NCI-H1436 treated with DMSO at 0.1 percent for 48 hours (cell line): Measurements from ENCODE around the gene SSR3.
"Not testable (repeated sequence)": the region's sequence is repeated elsewhere in the genome, so short reads cannot be mapped to it uniquely, and the experiment has no call there.

Experiments
- DNase-seq: peaks from one replicate; lab custom pipeline; 2025; lab: John Stamatoyannopoulos, UW

Gene SSR3

DNA sequence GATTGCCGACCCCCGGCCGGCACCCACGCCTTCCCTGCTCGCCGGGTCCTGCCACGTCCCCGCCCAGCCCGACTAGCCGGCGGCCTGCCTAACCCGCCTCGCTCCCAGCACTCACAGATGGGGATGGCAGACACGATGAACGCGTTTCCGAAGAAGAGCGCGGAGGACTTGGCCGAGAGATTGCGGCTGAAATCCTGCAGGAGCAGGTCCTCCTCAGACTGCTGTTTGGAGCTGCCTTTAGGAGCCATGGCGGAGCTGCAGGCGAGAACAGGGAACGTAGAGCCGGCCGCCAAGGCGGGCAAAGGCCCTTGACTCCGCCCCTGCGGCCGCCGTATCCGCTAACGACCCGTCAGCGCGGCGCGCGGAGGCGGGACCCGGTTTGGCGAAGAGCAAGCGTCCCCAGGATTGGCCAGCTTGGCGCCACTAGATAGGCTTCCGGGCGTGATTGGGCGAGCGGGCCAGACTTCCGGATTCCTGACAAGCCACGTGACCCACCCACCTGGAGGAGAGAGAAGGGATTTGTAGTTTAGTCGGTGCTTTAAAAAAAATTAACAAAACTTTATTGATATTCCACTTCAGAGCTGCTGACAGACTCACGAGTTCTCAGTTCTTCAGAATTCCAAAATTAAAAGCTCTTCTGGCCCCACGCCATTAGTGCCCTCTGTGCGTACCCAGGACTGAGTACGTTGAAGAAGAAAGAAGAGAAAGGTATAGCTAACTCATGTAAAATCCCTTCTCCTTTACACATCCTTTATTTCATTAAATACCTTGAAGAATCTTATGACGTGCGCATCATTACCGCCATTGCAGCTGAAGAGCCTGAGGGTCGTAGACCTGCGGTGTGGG, at the start of gene SSR3:
SSR3 (minus strand) TSS at position 276 of the 846 bp plus-strand sequence; CDS start at position 248, 28 bp downstream.
- peak; percentile 97 for DNase-seq

DNA sequence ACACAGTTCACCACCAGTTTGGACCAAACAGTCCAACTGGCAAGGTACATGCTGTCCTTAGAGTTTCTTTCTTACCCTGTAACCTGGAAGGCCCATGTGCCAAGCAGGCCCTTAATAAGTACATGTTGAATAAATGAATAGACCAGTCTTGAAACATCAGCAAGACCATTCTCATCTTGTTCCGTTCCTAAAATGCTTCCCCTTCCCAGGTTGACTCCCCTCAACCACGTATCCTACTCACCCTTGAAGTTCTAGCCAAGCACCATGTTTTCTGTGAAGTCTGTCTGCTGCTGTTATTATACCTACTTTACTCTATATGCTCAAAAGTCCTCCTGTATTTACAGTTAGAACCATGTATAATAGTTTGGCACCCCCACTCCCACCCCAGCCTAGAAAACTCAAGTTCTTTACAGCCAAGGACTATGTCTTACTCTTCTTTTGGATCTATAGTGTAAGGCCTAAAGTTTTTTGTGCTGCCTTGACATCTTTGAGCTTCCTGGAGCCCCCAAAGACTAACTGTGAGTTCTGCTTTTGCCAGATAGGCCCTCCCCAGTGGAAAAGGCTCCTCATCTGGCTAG, 49.2 kb upstream of the SSR3 start:
- DNase-seq, result no peak

DNA sequence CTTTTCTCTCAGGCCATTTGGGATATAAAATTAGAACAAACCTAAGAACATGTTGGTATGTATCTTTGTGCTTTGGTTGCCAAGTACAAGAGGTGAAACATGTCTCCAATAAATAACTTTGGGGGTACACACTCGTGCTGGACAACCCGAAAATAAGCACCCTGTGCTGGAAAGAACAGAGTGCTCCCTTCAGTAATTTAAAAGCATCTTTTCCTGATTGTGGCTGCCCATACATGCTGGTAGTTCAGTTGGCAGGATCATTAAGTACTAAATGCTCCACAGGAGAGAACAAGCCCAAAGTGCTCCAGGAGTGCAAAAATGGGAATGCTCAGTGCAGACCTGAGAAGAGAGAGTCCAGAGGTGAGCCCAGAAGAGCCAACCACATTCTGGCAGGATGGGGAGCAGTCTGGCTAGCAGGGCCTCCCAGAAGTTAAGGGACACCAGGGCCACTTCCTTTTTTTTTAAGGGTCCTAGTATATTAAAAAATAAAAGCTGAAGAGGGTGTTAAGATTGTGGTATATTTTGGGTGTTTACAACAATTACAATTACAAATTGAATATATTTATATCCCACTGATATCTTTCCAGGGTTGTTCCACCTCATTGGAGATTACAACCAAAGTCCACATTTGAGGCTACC, 48.6 kb upstream of the SSR3 start:
- no peak for DNase-seq

DNA sequence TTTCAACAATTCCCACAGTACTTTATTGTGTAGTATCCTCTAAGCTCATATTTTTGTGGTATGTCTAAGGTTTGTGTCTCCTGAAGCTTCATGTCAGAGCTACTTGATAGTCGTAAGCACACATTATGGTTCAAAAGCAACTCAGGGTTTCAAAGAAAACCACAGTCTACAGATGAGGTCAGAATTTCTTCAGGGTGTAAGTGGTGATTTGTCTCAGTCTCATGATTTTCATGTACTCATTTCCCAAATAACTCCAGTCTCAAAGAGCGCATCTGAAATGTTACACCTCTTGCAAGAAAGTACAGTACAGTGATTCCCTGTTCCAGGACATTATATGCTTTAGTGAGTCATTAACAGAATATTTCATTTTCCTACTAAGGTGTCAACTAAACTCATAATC, 47.5 kb upstream of the SSR3 start:
- DNase-seq, result no peak

DNA sequence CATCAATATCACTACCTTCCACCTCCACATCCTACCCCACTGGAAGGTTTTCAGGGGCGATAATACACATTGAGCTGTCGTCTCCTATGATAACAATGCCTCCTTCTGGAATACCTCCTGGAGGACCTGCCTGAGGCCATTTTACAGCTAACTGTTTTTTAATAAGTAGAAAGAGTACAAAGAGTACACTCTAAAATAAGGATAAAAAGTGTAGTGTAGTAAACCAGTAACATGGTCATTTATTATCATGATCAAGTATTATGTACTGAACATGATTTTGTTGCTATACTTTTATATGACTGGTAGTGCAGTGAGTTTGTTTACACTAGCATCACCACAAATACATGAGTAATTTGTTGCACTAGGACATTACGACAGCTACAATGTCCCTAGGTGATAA, 46.6 kb upstream of the SSR3 start:
- DNase-seq, result no peak

DNA sequence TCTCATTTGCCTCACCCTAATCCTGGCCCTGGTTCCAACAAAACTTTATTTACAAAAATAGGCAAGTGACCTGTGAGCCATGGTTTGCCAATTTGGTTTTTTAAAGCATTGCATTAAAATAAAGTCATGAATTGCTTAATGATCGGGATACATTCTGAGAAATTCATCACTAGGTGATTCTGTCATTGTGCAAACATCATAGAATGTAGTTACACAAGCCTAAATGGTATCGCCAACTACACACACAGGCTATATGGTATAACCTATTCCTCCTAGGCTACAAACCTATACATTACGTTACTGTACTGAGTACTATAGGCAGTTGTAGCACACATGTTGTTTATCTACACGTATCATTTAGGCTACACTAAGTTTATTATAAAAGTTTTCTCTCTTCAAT, 45.9 kb upstream of the SSR3 start:
- DNase-seq, result no peak

DNA sequence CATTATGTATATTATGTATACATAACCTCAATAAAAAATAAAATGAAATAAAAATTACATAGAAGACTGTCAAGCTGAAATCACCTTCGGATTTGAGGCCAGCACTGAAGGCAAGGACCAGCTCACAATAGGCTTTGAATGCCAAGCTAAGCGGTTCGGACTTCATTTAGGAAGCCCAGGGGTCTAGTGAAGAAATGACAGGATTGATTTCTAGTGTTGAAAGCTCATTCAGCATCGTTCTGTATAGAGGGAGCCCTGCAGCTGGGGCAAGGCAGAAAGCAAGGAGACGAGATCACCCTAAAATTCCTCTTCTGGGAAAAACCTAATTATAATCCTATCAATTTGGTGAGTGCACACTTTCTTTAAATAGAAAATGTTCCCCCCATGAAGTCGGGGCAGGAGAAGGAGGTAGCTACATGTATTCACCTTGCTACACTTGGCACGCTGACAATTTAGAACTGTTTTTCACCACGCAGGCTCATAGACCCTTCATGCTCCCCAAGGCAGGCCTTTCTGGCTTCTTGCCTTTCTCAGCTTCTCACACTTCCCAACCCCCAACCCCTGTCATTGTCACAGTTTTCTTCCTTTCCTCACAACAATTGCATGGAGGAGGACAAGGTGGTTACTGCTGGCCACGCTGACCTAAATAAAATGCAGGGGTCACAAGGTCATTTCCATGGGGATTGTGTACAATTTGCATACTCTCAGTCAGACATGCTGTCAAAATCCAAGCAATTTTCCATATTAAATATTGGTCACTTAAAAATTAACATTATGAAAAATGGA, 44.4 kb upstream of the SSR3 start:
- DNase-seq, result no peak

DNA sequence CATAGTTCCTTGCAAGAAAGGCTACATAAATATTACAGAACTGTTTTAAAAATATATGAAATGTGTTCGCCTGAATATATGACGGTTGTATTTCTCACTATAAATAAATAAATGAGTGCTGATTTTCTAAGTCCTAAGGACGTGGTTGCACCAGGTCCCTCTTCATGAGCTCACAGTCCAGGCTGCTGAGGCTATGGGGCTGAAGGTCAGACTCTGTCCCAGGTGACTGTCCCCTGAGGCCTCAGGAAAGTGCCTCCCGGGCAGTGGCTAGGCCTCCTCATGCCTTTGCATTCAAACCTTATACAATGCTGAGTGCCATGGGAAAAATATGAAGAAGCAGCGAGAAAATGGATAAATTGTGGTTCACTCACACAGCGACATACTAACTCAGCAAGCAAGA, 43.5 kb upstream of the SSR3 start:
- no peak for DNase-seq

DNA sequence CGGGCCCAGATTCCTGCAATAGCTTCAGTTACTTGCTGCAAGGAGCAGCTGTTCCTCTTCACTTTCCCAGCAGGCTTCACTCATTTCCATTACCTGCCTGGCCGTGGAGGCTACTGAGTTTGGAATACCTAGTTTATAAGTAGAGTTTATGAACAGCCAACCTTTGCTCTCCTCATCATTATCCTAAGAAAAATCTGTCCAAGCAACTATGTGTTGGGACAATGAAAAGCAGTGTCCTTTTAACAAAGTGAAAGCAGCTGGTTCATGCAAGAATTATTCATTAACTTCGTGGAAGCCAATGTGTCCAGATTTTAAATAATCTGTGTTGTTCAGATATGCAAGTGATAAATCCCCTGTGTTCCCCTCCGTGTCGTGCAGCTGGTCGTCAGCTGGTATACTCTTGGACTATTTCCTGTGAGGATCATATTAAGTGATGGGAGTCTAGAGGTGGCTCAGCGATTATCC, 39.3 kb upstream of the SSR3 start:
- DNase-seq, result no peak

DNA sequence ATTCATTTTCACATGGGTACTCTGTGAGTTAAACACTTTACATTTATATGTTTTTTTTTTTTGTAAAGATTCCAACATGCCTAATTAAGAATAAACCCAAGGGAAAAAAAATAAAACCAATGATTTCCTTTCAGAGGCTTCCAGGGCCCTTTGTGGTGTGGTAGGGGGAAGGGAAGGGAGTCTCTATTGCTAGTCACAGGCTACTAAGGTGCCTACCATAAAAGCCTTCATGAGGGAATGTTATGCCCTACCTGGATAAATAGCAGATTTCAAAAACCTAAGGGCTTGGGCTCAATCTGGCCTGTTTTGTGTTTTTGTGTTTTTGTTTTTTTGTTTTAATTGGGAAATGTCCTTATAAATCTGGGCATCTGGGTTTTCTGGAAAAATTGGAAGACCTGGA, 38.9 kb upstream of the SSR3 start:
- DNase-seq, result no peak

DNA sequence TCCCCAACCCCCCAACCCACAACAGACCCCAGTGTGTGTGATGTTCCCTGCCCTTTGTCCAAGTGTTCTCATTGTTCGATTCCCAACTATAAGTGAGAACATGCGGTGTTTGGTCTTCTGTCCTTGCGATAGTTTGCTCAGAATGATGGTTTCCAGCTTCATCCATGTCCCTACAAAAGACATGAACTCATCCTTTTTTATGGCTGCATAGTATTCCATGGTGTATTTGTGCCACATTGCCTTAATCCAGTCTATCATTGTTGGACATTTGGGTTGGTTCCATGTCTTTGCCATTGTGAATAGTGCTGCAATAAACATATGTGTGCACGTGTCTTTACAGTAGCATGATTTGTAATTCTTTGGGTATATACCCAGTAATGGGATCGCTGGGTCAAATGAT, 34.9 kb upstream of the SSR3 start:
- not testable (repeated sequence) for DNase-seq

DNA sequence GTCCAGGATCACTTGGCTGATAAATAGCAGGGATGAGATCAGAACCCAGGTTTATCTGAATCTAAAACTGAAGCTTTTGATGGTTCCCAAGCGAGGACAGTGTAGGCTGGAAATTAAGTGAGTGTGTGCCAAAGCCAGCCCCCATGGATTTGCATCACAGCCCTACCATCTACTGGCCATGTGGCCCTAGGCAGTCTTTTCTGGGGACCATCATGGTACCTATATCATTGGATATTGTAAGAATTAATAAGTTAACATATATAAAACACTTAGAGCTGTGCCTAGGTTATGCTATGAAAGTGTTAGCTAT, 32.8 kb upstream of the SSR3 start:
- no peak for DNase-seq

DNA sequence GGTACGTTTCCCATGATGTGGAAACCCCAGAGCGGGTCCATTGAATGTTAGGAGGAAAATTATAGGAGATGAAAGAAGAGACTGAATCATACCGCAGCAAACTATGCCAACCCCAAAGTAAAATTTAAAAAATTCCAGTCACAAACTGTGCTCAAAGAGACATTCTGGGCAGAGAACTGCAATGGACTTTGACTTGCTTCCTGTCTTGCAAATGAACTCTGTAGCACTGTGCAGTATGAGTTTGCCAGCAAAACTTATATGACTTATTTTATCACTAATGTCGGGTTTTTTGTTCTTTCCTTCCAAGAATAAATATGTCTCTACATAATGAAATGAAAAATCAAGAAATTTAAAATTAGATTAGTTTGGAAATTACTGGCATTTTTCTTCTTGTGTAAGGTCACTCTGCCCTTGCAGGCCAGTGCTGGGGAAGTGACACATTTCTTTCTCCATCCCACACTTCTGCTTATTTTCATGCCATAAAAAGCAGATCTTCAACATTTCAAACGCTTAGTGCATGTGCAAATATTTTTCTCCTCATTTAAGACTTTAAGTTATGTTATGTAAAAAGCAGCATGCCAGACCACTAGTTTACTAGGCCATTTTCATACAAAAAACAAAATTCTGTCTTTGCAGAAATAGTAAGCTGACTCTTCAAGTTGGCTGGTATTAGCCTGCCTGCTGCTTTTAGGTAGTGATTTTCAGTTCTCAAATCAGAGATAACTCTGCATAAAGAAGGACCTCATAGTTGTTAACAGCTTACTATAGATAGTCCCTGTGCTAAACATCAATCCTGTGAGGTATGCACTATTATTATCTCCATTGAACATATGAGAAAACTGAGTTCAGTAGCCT, 32.2 kb upstream of the SSR3 start:
- no peak for DNase-seq

DNA sequence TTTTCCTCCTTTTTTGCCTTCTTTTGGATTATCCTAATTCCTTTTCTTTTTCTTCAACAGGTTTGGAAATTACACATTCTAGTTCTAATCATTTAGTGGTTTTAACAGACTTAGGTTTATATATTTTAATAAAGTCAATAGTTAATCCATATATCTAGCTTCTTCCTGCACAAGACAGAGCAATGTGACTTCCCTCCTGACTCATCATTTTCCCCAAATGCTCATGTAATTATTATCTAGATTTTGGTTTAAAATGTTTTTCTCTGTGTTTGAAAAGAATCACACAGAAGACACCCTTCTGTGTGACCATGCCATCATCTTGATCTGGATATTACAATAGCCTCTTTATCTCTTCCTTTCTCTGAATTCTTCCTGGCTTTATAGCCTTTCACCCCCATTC, 28.6 kb upstream of the SSR3 start:
- DNase-seq, result no peak

DNA sequence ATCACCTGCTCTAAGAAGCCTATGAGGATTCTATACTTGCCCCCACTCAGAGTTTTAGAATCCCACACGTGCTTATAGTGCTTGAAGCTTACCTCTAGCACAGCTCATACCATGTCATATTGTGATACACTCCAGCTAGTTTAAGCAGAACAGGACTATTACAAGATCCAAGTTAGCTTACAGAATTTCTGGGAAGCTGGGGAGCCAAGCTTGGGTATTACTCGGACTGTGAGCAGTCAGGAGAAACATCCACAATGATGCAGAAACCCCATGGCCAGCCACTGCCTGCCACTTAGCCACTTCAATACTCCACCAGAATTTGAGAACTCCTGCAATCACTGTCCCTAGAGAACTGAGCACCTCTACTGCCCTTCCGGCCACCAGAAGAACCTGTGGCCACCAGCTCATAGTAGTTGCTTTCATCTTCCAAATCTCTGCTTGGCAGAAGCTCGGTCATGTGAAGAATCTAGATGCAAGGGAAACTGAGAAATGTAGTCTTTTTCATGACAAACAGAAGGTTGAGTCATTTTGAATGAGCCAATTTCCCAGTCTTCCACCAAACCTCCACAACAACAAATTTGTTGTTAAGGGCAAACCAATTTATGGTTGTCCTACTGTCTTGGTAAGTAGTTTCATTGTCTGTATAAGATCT, 27.7 kb upstream of the SSR3 start:
- no peak for DNase-seq

DNA sequence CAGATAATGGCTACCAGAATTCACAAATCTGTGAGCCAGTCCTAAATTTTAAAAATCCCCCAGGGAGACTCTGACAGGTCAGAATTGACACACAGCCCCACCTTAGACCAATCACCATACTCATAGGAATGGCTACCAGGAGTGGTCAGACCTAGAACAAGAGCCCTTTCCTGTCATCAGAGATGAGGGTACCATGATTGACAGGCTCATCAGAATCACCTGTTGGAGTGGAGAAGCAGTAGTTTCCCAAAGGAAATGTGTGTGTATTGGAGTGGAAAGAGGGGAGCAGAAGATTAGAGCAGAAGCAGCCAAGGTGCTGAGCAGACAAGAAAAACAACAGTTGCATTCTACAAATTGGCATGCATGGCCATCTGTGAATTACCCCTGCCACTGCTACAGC, 27.0 kb upstream of the SSR3 start:
- no peak for DNase-seq

DNA sequence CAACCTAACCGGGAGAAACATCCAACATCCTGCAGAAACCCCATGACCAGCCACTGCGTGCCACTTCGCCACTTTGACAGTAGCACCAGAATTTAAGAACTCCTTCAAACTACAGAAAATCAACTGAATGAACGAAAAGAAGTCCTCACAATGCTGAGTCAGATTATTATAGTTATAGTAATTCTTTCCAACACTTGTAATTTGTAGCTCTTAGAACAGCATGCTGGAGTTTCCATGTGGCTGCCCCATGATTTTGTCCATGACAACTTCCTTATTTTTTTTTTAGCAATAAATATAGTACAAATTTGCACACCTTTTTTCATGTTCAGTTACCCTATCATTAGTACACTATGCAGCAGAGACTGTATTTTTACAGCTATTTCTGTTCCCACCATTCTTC, 26.1 kb upstream of the SSR3 start:
- DNase-seq, result no peak

DNA sequence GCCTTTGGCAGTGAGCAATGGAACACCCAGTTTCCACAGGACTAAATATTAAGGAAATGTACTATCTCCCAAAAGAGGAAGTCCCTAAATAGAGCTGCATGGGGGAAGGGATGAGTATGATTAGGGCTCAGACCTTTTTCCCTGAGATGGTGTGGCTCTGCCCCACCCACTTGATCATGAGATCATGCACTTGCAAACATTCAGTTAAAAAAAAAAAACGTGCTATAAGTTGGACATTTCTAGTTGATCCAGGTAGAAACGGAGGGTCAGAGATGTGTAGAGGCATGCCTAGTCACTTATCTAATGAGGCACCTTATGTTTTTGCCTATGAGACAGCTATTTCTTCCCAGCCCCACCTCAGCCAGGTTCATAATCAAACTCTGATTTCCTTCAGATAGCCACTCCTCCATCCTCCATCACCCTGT, 24.5 kb upstream of the SSR3 start:
- DNase-seq, result no peak

DNA sequence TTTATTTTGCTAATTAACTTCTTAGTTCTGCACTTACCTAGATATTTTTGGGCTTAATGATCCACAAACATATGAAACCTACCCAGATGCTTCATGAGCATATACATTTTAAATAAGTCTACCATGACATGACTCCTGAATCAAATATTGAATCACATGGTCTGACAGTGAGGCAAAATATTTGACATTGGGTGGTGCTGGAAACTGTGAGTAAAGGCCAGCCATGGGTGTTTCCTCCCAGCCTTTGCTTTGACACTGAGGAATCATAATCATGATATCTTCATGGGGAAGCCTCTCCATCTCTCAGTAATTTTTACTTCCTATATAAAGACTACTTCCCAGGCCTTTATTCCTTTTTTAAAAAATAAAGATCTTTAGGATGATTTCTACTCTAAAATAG, 22.8 kb upstream of the SSR3 start:
- no peak for DNase-seq

DNA sequence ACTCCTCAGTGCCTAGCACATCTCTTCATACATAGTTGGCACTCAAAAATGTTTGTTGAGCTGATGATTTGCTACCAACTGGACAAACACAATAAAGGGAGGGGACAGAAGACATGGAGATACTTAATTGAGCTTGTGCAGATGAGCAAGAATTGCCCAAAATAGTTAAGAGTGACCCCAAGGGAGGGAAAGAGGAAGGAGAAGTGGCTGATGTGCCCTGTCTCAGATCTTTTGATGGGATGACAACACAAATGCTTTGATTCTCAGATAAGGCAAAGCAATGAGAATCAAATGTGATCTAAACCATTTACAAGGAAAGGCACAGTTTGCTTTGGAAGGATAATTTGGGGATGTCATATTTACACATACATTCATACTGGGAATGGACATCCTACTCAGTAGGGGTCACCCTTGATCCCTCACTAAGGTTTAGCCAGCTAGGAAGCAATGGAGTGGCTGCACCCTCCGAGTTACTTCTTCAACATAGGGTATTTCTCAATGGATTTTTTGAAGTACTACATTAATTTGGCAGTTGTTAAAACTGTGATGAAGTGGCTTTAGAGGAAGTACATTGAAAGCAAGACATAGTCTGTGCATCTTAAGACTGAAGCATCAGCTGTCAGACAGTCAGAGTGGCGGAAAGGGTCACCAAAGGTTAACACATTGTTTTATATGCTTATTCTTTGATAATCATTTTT, 21.9 kb upstream of the SSR3 start:
- DNase-seq, result no peak

DNA sequence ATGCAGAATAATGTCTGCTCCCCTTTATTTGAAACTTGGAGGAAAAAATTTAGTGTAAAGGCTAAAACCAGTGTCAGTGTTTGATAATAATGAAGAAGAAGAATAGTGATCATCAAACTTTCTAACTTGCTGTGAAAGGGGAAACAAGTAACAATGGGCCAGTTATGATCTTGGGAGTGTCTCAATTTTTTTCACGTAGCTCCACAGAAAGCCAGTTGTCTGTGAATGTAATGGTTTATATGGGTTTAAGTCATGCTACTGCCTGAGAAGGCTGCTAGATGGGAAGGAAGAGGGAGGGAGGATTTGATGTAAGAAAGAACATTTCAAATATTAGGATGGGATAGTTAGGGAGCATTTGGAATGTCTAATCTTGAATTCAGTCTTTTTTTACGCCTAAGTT, 21.1 kb upstream of the SSR3 start:
- no peak for DNase-seq
